RWPE2 (cell line): Measurements from ENCODE around the gene EIF4G1.

ENCODE experiments used
- ATAC-seq: fragments of 200-7000 bp; cut with Tn5 transposase; 3 replicates; pipeline ENCODE4 v1.9.1; 2021; ENCODE audit warnings: low read depth
- DNase-seq: peaks from one replicate; pipeline ENCODE4 v3.0.0-alpha.2; 2020; ENCODE audit warnings: low spot score
- H3K27ac ChIP-seq: fragments of 450-650 bp; 2 replicates; pipeline ENCODE4 v1.5.1; 2017; ENCODE audit warnings: mild to moderate bottlenecking; ENCODE audit not compliant: poor library complexity, severe bottlenecking
- H3K27me3 ChIP-seq: fragments of 250-450 bp; sonication (Bioruptor Pico); 2 replicates; pipeline ENCODE4 v1.5.1; 2021; ENCODE audit warnings: mild to moderate bottlenecking, moderate library complexity; ENCODE audit not compliant: insufficient read depth, poor library complexity, severe bottlenecking
- H3K36me3 ChIP-seq: fragments of 250-450 bp; sonication (Bioruptor Pico); 2 replicates; pipeline ENCODE4 v1.5.1; 2020; ENCODE audit warnings: low read depth, mild to moderate bottlenecking, moderate library complexity
- H3K4me1 ChIP-seq: fragments of 250-450 bp; sonication (Bioruptor Pico); 2 replicates; pipeline ENCODE4 v1.5.1; 2021; ENCODE audit warnings: mild to moderate bottlenecking, moderate library complexity; ENCODE audit not compliant: insufficient read depth, poor library complexity, severe bottlenecking
- H3K4me3 ChIP-seq: fragments of 250-450 bp; sonication (Bioruptor Pico); 2 replicates; pipeline ENCODE4 v1.5.1; 2021; ENCODE audit warnings: mild to moderate bottlenecking, moderate library complexity; ENCODE audit not compliant: severe bottlenecking
- H3K9me3 ChIP-seq: fragments of 250-450 bp; sonication (Bioruptor Pico); 2 replicates; pipeline ENCODE4 v1.5.1; 2021; ENCODE audit warnings: mild to moderate bottlenecking, moderate library complexity; ENCODE audit not compliant: severe bottlenecking
- TF ChIP-seq, protein P1 (sequence below): fragments of 450-650 bp; IDR thresholded peaks from one replicate; pipeline ENCODE4 v1.5.1; 2017; ENCODE audit warnings: mild to moderate bottlenecking, moderate library complexity; ENCODE audit not compliant: poor library complexity, severe bottlenecking

The EIF4G1 gene

DNA sequence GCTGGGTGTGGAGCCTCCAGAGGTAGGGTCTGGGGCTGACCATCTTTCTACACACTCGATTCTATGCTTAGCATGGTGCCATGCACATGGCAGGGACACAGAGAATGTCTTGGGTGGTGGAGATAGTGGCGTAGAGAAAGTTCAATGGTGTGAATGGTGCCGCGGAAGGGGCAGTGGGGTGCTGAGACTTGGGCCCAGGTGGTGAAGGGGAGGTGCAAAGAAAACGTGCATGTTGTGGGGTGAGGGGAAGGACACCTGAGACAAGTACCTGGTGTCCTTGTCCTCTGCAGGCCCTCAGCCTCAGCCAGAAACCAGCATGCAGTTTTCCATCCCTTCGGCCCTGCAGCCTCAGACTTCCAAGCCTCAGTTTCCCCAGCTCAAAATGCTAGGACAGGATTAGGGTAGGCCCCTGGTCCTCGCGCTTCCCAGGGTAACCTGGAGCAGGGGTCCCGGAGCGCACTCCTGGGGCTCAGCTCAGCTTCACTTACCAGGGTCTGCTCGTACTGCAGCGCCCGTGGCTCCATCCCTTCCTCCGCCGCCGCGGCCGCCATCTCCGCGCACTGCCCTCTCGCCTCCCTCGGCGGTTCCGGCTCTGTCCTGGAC lies 46.6 kb downstream of the EIF4G1 start:
- TF ChIP-seq, protein P1, sequence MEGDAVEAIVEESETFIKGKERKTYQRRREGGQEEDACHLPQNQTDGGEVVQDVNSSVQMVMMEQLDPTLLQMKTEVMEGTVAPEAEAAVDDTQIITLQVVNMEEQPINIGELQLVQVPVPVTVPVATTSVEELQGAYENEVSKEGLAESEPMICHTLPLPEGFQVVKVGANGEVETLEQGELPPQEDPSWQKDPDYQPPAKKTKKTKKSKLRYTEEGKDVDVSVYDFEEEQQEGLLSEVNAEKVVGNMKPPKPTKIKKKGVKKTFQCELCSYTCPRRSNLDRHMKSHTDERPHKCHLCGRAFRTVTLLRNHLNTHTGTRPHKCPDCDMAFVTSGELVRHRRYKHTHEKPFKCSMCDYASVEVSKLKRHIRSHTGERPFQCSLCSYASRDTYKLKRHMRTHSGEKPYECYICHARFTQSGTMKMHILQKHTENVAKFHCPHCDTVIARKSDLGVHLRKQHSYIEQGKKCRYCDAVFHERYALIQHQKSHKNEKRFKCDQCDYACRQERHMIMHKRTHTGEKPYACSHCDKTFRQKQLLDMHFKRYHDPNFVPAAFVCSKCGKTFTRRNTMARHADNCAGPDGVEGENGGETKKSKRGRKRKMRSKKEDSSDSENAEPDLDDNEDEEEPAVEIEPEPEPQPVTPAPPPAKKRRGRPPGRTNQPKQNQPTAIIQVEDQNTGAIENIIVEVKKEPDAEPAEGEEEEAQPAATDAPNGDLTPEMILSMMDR, result no peak
- no peak for ATAC-seq
- H3K27ac ChIP-seq, result peak overlapping the region; percentile 94
- H3K4me3 ChIP-seq, result peak overlapping the region; percentile 88
- peaks cover 8% of the 10 kb centered on the region for H3K4me1 ChIP-seq
- DNase-seq, result peak; percentile 47
- H3K27me3 ChIP-seq, result no peaks in the 10 kb centered on the region
- H3K9me3 ChIP-seq, result no peaks in the 10 kb centered on the region
- peaks cover 19% of the 10 kb centered on the region for H3K36me3 ChIP-seq

DNA sequence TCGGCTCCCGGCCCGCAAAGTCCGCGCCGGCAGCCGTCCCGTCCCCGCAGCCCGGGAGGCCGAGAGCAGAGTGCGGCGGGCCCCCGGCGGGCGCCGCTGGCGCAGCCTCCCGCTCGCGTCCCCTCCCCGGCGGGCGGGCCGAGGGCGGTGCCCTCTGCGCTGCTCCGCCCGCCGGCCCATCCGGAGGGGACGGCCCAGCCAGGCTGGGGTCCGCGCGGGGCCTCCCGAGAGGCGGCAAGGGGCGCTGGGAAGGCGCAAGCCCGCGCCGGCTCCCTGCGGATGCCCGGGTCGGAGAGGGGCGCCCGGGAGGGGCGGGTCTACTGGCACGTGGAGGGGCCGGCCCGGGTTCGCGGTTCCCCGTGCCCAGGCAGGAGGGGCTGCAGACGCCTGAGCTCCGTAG lies 47.1 kb downstream of the EIF4G1 start, which contains the start of the genes CLCN2 and POLR2H:
TSS of gene CLCN2 (minus strand) at position 74 of the 400 bp plus-strand sequence. CDS start 126 bp downstream, outside the sequence.
TSS of gene POLR2H (plus strand) at position 179 of the 400 bp plus-strand sequence. CDS start 1,783 bp downstream, outside the sequence.
- peak within 1 kb of the TSS; percentile 94 for H3K27ac ChIP-seq
- H3K27me3 ChIP-seq, result no peaks in the 10 kb centered on the region
- TF ChIP-seq, protein P1, result no peak
- ATAC-seq, result peak; percentile 48
- no peaks in the 10 kb centered on the region for H3K9me3 ChIP-seq
- peaks cover 8% of the 10 kb centered on the region for H3K4me1 ChIP-seq
- peak; percentile 72 for DNase-seq
- H3K4me3 ChIP-seq, result peak within 1 kb of the TSS; percentile 88
- H3K36me3 ChIP-seq, result peaks cover 22% of the 10 kb centered on the region

GRCh38 chr3:184361932-184362667 lies 47.7 kb downstream of the EIF4G1 start:
- Histone ChIP-seq H3K27me3 (no peaks in the 10 kb centered on the region), H3K4me3 (peak overlapping the region; percentile 88), H3K4me1 (peaks cover 8% of the 10 kb centered on the region), H3K36me3 (peaks cover 28% of the 10 kb centered on the region), H3K27ac (peak overlapping the region; percentile 94), H3K9me3 (no peaks in the 10 kb centered on the region)
- DNase-seq (peak; percentile 82), ATAC-seq (peak; percentile 32)
- TF ChIP-seq, protein P1, result no peak

DNA sequence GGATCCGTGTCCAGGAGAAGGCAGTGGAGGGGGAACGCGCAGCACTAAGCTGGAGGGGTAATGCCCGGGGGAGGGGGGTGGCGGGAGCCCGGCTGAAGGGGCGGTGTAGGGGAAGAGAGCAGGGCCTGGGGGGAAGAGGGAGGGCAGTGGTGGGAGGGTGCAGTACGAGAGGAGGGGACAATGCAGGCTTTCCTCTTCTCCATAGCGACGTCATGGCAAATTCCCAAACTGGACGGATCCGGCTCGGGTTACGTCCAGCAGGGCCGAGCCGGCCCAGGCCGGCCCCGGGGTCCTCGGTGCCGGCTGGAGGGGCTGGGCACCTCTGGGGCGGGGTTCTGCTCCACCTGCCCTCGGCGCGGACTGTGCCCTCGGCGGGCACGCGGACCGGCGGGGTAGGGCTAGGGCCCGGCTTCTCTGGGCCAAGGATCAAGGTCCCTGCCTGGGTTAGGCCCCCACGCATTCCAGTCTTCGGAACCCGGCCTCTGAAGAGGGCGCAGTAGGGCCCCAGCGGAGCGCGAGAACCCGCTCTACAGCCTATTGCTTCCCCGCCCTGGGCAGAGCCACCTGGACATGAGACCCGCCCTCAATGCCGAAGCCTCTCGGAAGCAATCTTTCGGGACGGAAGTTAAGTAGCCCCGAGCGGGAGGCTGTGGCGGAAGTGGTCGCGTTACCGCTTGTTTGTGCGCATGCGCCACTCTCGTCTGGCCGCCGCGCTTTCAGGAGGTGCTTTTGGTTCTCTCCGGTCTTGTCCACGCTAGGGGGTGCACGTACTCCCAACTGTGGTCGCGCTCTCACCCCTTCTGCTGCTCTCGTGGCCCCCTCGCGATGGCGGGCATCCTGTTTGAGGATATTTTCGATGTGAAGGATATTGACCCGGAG lies 48.5 kb downstream of the EIF4G1 start:
- ATAC-seq (peak; percentile 73), DNase-seq (peak; percentile 98)
- Histone ChIP-seq H3K27me3 (no peaks in the 10 kb centered on the region), H3K9me3 (no peaks in the 10 kb centered on the region), H3K4me3 (peak overlapping the region; percentile 88), H3K27ac (peak overlapping the region; percentile 94), H3K36me3 (peaks cover 36% of the 10 kb centered on the region), H3K4me1 (peaks cover 8% of the 10 kb centered on the region)
- TF ChIP-seq, protein P1, result peak; percentile 54
